Measurements from ENCODE around the gene EVX1. TPM values are rescaled to one million over a fixed set of nuclear protein-coding genes. Genes with fewer than 3 reads are reported as not detected.

EVX1 gene
- total and polyA plus RNA-seq, 2 of the 8 experiments (the other 6 are each of a cell fraction or from before 2014, with no cell fraction given) = not detected

DNA sequence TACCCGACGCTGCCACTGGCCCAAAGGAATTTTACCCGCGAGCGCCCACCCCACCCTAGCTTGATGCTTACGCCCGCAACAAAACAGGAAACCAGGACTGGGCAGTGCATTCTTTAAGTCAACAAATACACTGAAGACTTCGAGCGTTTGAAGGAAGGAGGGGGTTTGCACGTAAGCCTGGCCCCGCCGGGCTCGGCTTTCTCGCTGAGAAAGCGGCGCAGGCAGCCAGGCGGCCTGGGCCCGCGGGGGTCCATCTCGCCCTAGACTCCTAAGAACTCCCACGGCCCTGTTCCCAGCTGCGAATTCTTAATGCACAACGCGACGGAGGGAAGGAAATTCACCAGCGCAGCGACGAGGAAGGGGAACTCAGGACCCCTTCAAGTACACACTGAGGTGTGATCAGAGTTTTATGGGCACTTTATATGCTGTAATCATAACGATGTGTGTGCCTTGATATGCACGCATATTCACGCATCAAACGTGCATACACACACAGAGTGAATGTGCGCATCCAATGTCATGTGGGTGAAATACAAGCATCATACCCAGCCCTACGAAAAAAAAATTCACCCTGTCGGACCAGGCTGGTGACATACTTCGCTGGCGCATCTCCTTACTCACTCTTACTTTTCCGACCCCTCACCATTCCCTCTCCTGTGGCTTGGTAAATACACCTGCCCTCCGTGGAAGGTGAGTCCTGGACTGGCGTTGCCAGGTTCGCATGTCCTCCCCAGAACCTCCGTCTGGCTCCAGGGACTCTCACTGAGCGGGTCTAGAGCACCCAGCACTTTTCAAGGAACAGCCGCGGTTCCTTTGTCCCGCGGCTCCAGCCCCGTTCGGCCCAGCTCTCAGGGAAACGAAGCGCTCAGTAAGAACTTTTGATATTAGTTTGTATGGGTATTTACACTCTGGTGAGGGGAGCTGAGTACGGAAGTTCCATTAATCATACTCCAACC is 37.0 kb upstream of the EVX1 start:
- H3K4me2 ChIP-seq (ENCODE audit: insufficient read depth in 1 of 2, low read depth in 2 of 2, low read length in 2 of 2) = peak overlapping the region; percentile 13 to 34; a peak in 2 of 4 replicates
- H3K23me2 ChIP-seq (ENCODE audit: low read depth, low read length) = no peaks in the 10 kb centered on the region
- no peak overlapping the region for H4K91ac ChIP-seq (replicated peaks; ENCODE audit: insufficient read length, low read length)
- no peak overlapping the region for H3K9ac ChIP-seq (replicated peaks in 1 of 4; ENCODE audit: extremely low read depth in 1 of 4, low read depth in 3 of 4, low read length in 3 of 4)
- no peak overlapping the region for H3K23ac ChIP-seq (ENCODE audit: insufficient read length)
- peaks cover 0 to 11% (median 0%) of the 10 kb centered on the region in 4 experiments; a peak in 1 of 8 replicates for H3K36me3 ChIP-seq (ENCODE audit: control insufficient read depth in 2 of 4, insufficient read depth in 4 of 4, low read length in 3 of 4)
- 7% methylated on average over 52 of the region's 52 CpGs; no CpG with 5 or more reads in 1 of the 2 experiments for WGBS, 2 experiments (ENCODE audit: extremely low coverage in 1 of 2, insufficient coverage in 1 of 2, insufficient read length in 1 of 2, insufficient replicate concordance in 2 of 2, low coverage in 1 of 2, low lambda C conversion rate in 2 of 2, missing lambda C conversion rate in 1 of 2)
- no peak overlapping the region for H2BK120ac ChIP-seq (replicated peaks; ENCODE audit: low read depth, low read length)
- DNase-seq (ENCODE audit: low read depth in 1 of 2, low spot score in 2 of 2) = peak in 1 of 2 experiments; percentile 55
- H4K8ac ChIP-seq (ENCODE audit: extremely low read depth, insufficient read depth, low read length) = peak overlapping the region; percentile 65; the same call in 1 of the 2 replicates
- H3K4me1 ChIP-seq (replicated peaks in 1 of 4; ENCODE audit: control insufficient read depth in 3 of 4, insufficient read depth in 4 of 4, low read length in 3 of 4) = peaks cover 0 to 4% (median 1%) of the 10 kb centered on the region in 4 experiments; a peak in 3 of 7 replicates
- no peak overlapping the region for H3K14ac ChIP-seq (ENCODE audit: insufficient read length)
- peaks cover 26 to 44% of the 10 kb centered on the region in 2 experiments for H4K20me1 ChIP-seq (replicated peaks in 1 of 2; ENCODE audit: control insufficient read depth in 1 of 2, insufficient read depth in 2 of 2, low read length in 2 of 2)
- no peaks in the 10 kb centered on the region for H3K79me2 ChIP-seq (ENCODE audit: control insufficient read depth in 1 of 2, insufficient read depth in 2 of 2, low read length in 2 of 2)
- peak overlapping the region; percentile 81; the same call in 1 of the 2 replicates for H2BK12ac ChIP-seq (ENCODE audit: low read depth, low read length)
- no peak overlapping the region for H4K5ac ChIP-seq (ENCODE audit: insufficient read length, low read depth, low read length)
- H3K27ac ChIP-seq (ENCODE audit: low read depth, low read length) = no peak overlapping the region
- CTCF ChIA-PET (ENCODE audit: partially characterized antibody) = interaction anchor here (0.7 to 6.6 kb wide), 9 partner anchors 9 to 416 kb away, joined by 3 to 64 read pairs (median 3); partner anchors contain the start of gene HOXA11
- peak; percentile 100 for TF ChIP-seq SUZ12 (IDR thresholded peaks at IDR 0.05; ENCODE audit: low read length)
- no peak for TF ChIP-seq YY1 (IDR thresholded peaks at IDR 0.05; ENCODE audit: low read depth, low read length)
- peak; percentile 98 for TF ChIP-seq RNF2 (IDR thresholded peaks at IDR 0.05; ENCODE audit: borderline replicate concordance, low read depth, low read length, missing control alignments, poor library complexity, severe bottlenecking)
- TF ChIP-seq EZH2 (IDR thresholded peaks at IDR 0.05; ENCODE audit: low read depth, low read length, severe bottlenecking) = peak; percentile 100
- TF ChIP-seq RBBP5 (IDR thresholded peaks at IDR 0.05; ENCODE audit: borderline replicate concordance, low read depth, low read length) = 0 out of 2 replicates have a peak, but pooled peaks have one; percentile 23
- H2BK20ac ChIP-seq (ENCODE audit: low read length) = no peak overlapping the region; the same call in 1 of the 2 replicates
- no peaks in the 10 kb centered on the region; the same call in 1 of the 2 replicates for H3K79me1 ChIP-seq (ENCODE audit: low read depth, low read length)
- H2BK15ac ChIP-seq (ENCODE audit: low read length) = no peak overlapping the region
- peak overlapping the region; percentile 34; the same call in 1 of the 2 replicates for H2AK5ac ChIP-seq (ENCODE audit: low read depth, low read length)
- no peak overlapping the region for H2BK5ac ChIP-seq (ENCODE audit: low read depth, low read length)
- H3K18ac ChIP-seq (ENCODE audit: extremely low read depth, low read length) = no peak overlapping the region
- H3K4me3 ChIP-seq (ENCODE audit: extremely low read depth in 1 of 4, insufficient read depth in 2 of 4, low read depth in 3 of 4, low read length in 4 of 4) = no peak overlapping the region
- FAIRE-seq = no peak
- H3K27me3 ChIP-seq (replicated peaks in 1 of 4; ENCODE audit: control insufficient read depth in 3 of 4, extremely low read depth in 1 of 4, insufficient read depth in 3 of 4, low read length in 3 of 4) = peaks cover 96 to 100% (median 100%) of the 10 kb centered on the region in 4 experiments
- POLR2A ChIA-PET (ENCODE audit: partially characterized antibody) = interaction anchor here (1.2 kb wide), 1 partner anchor 33 kb away, joined by 3 read pairs; no protein-coding TSS in a partner anchor
- no peak overlapping the region for H2AFZ ChIP-seq (ENCODE audit: low read length)
- no peaks in the 10 kb centered on the region for H3K9me3 ChIP-seq (ENCODE audit: insufficient read depth in 2 of 2, low read depth in 1 of 2, low read length in 1 of 2)
- H3K56ac ChIP-seq (replicated peaks; ENCODE audit: insufficient read length, low read depth, low read length) = no peak overlapping the region
- H3K4ac ChIP-seq (replicated peaks; ENCODE audit: insufficient read length, low read depth, low read length) = no peak overlapping the region

All from H1 (cell line).